ENCODE results near the gene USP17L5.
"Not testable (repeated sequence)": the region's sequence is repeated elsewhere in the genome, so short reads cannot be mapped to it uniquely, and the experiment has no call there.

The USP17L5 gene, protein sequence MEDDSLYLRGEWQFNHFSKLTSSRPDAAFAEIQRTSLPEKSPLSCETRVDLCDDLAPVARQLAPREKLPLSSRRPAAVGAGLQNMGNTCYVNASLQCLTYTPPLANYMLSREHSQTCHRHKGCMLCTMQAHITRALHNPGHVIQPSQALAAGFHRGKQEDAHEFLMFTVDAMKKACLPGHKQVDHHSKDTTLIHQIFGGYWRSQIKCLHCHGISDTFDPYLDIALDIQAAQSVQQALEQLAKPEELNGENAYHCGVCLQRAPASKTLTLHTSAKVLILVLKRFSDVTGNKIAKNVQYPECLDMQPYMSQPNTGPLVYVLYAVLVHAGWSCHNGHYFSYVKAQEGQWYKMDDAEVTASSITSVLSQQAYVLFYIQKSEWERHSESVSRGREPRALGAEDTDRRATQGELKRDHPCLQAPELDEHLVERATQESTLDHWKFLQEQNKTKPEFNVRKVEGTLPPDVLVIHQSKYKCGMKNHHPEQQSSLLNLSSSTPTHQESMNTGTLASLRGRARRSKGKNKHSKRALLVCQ

DNA sequence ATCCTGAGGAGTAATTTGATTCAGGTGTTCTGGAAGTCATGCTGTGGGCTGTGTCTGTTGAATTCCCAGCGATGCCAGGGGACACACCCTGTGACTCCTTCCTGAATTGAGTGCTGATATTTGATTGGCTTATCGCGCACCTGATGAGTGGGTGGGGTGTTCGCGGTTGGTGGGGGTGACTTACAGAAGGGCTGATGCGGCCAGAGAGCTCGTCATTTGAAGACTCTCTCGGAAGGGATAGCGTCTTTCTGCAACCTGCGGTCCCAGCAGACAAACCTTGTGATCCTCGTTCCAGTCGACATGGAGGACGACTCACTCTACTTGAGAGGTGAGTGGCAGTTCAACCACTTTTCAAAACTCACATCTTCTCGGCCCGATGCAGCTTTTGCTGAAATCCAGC lies at the start of gene USP17L5:
USP17L5 (plus strand) TSS at position 301 of the 400 bp plus-strand sequence; CDS start at position 301, 0 bp downstream.
- not testable (repeated sequence) for DNase-seq (ENCODE audit: low read depth in 2 of 2)

- DNase-seq (ENCODE audit: low read depth in 2 of 2), result not testable (repeated sequence)
Measured at GRCh38 chr4:9324191-9324590, 15.0 kb upstream of the USP17L5 start.

GRCh38 chr4:9324865-9325264 lies 14.3 kb upstream of the USP17L5 start, which contains the start of gene USP17L24:
Gene USP17L24 (plus strand): TSS chr4:9325165. CDS start chr4:9325165, 0 bp downstream.
- DNase-seq (ENCODE audit: low read depth in 2 of 2), result not testable (repeated sequence)

- not testable (repeated sequence) for DNase-seq (ENCODE audit: low read depth in 2 of 2)
Measured at GRCh38 chr4:9329611-9330010, 9.6 kb upstream of the USP17L5 start, which contains the start of gene USP17L25. Gene USP17L25 (plus strand): TSS chr4:9329911. CDS start chr4:9329911, 0 bp downstream.

DNA sequence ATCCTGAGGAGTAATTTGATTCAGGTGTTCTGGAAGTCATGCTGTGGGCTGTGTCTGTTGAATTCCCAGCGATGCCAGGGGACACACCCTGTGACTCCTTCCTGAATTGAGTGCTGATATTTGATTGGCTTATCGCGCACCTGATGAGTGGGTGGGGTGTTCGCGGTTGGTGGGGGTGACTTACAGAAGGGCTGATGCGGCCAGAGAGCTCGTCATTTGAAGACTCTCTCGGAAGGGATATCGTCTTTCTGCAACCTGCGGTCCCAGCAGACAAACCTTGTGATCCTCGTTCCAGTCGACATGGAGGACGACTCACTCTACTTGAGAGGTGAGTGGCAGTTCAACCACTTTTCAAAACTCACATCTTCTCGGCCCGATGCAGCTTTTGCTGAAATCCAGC lies 4.8 kb upstream of the USP17L5 start, which contains the start of gene USP17L26:
USP17L26 (plus strand) TSS at position 301 of the 400 bp plus-strand sequence; CDS start at position 301, 0 bp downstream.
- DNase-seq (ENCODE audit: low read depth in 2 of 2), result not testable (repeated sequence)

DNA sequence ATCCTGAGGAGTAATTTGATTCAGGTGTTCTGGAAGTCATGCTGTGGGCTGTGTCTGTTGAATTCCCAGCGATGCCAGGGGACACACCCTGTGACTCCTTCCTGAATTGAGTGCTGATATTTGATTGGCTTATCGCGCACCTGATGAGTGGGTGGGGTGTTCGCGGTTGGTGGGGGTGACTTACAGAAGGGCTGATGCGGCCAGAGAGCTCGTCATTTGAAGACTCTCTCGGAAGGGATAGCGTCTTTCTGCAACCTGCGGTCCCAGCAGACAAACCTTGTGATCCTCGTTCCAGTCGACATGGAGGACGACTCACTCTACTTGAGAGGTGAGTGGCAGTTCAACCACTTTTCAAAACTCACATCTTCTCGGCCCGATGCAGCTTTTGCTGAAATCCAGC lies 4.6 kb downstream of the USP17L5 start, which contains the start of gene USP17L27:
USP17L27 (plus strand) TSS at position 301 of the 400 bp plus-strand sequence; CDS start at position 301, 0 bp downstream.
- not testable (repeated sequence) for DNase-seq (ENCODE audit: low read depth in 2 of 2)

- DNase-seq (ENCODE audit: low read depth in 2 of 2), result not testable (repeated sequence)
Measured at GRCh38 chr4:9348593-9348992, 9.4 kb downstream of the USP17L5 start, which contains the start of gene USP17L28. Gene USP17L28 (plus strand): TSS chr4:9348893. CDS start chr4:9348893, 0 bp downstream.

- not testable (repeated sequence) for DNase-seq (ENCODE audit: low read depth in 2 of 2)
Measured at GRCh38 chr4:9350866-9351265, 11.7 kb downstream of the USP17L5 start.

- not testable (repeated sequence) for DNase-seq (ENCODE audit: low read depth in 2 of 2)
Measured at GRCh38 chr4:9353338-9353737, 14.1 kb downstream of the USP17L5 start, which contains the start of gene USP17L29. Gene USP17L29 (plus strand): TSS chr4:9353638. CDS start chr4:9353638, 0 bp downstream.

GRCh38 chr4:9362829-9363228 lies 23.6 kb downstream of the USP17L5 start, which contains the start of gene USP17L30:
Gene USP17L30 (plus strand): TSS chr4:9363129. CDS start chr4:9363129, 0 bp downstream.
- DNase-seq (ENCODE audit: low read depth in 2 of 2), result not testable (repeated sequence)

DNA sequence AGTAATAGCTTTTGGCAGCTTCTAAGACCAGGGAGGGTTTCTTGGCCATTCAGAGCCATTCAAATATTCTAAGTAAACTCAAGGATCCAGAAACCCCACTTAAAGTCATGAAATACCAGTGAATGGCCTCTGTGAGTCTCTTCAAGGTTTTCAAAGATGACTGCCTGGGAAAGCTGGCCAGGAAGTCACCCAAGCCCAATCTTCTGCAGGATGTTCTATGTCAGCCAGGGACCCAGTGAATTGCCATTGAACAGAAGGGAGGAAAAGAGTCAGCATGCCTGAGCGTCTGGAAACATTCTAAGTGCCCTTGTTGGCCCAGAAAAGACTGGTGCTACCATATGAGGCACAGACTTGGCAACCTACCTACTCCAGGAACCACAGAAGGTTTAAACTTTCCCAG lies 40.7 kb downstream of the USP17L5 start:
- not testable (repeated sequence) for DNase-seq (ENCODE audit: low read depth in 2 of 2)

DNA sequence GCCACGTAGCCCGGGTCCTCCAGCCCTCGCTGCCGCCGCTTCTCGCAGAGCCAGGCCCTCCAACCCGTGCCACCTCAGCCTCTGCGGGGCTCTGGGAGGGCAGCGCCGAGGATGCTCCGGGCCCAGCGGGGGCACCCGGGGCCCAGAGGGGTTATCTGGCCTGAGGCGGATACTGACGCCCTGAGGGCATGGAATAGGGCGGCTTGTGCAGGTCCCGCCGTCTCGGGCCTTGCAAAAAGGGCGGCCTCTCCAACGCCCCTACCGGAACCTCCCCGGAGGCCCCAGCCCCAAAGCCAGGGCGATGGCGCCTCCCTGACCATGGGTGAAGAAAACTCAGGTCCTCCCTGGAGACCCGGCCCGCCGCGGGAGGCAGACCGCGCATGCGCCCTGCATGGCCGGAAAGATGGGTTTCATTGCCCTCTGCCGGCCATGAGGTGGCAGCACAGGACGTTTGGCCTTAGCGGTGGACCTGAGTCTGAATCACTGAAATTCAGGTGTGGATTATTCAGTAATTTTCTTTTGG lies 41.9 kb downstream of the USP17L5 start:
- peak in 1 of 2 donors; percentile 32 for DNase-seq (ENCODE audit: low read depth in 2 of 2)

DNA sequence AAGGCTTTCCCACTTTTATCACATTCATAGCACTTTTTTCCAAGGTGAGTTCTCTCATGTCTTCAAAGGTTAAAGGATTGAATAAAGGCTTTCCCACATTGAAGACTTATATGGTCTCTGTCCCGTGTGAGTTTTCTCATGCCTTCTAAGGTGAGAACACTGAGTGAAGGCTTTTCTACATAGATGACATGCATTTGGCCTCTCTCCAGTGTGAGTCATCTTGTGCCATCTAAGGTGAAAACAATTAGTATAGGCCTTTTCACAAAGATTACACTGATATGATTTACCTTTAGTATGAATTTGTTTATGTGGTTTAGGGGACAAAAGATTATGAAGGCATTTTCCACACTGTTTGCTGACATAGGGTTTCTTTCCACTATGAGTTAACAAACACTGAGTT lies 44.9 kb downstream of the USP17L5 start:
- DNase-seq (ENCODE audit: low read depth in 2 of 2), result no peak

GRCh38 chr4:9389001-9389400 lies 49.8 kb downstream of the USP17L5 start:
- not testable (repeated sequence) for DNase-seq (ENCODE audit: low read depth in 2 of 2)
